Liver (tissue), 9 donors: Measurements from ENCODE around the gene RGS7. TPM values are rescaled to one million over a fixed set of nuclear protein-coding genes. Genes with fewer than 3 reads are reported as not detected.

Experiments
- DNase-seq: peaks from one replicate; pipeline ENCODE4 v3.0.0-alpha.2; 2017; ENCODE audit warnings: low spot score
- H3K27ac ChIP-seq, 2 donors: one replicate each; pipeline ENCODE4 v1.7.0; 2013; ENCODE audit warnings: inconsistent platforms in 2 of 2, low read length in 2 of 2, control low read depth in 1 of 2, low read depth in 1 of 2, mild to moderate bottlenecking in 1 of 2
- H3K27me3 ChIP-seq, 4 donors: one replicate each; pipeline versions ENCODE4 v1.6.1 to v1.7.0; 2013; ENCODE audit warnings: low read length in 3 of 4, inconsistent platforms in 1 of 4, mild to moderate bottlenecking in 1 of 4, moderate library complexity in 1 of 4; ENCODE audit not compliant: control insufficient read depth in 4 of 4, insufficient read depth in 4 of 4
- H3K36me3 ChIP-seq, 4 donors: one replicate each; pipeline versions ENCODE4 v1.6.1 to v1.7.0; 2013; ENCODE audit warnings: low read length in 3 of 4, mild to moderate bottlenecking in 3 of 4, low read depth in 1 of 4, moderate library complexity in 1 of 4; ENCODE audit not compliant: control insufficient read depth in 4 of 4, insufficient read depth in 3 of 4
- H3K4me1 ChIP-seq, 4 donors: one replicate each; pipeline versions ENCODE4 v1.6.1 to v1.7.0; 2013; ENCODE audit warnings: low read length in 3 of 4, mild to moderate bottlenecking in 3 of 4, moderate library complexity in 1 of 4; ENCODE audit not compliant: control insufficient read depth in 4 of 4, insufficient read depth in 4 of 4
- H3K4me3 ChIP-seq, 3 donors: one replicate each; pipeline versions ENCODE4 v1.6.1 to v1.7.0; 2013; ENCODE audit warnings: low read length in 3 of 3, control low read depth in 1 of 3, low read depth in 1 of 3, mild to moderate bottlenecking in 1 of 3
- H3K9ac ChIP-seq, 2 donors: one replicate each; pipeline ENCODE4 v1.7.0; 2013; ENCODE audit warnings: low read length in 2 of 2, mild to moderate bottlenecking in 2 of 2, moderate library complexity in 2 of 2, control low read depth in 1 of 2, low read depth in 1 of 2
- H3K9me3 ChIP-seq, 4 donors: one replicate each; pipeline versions ENCODE4 v1.6.1 to v1.7.0; 2013; ENCODE audit warnings: low read length in 3 of 4; ENCODE audit not compliant: control insufficient read depth in 4 of 4
- ATF3 ChIP-seq: IDR thresholded peaks from 2 replicates; pipeline ENCODE4 v1.6.1; 2016; ENCODE audit warnings: antibody characterized with exemption
- CTCF ChIP-seq: fragments of 150-350 bp; IDR thresholded peaks from 2 replicates; pipeline ENCODE4 v1.5.1; 2017; ENCODE audit warnings: improper control_type of control experiment, low read depth, low read length; ENCODE audit not compliant: missing input control
- EGR1 ChIP-seq, 2 donors: IDR thresholded peaks; 2 replicates each; pipeline ENCODE4 v1.6.1; 2016 to 2018; ENCODE audit warnings: antibody characterized with exemption in 2 of 2, low read depth in 2 of 2
- FOXA1 ChIP-seq: IDR thresholded peaks from 2 replicates; pipeline ENCODE4 v1.6.1; 2016; ENCODE audit warnings: antibody characterized with exemption
- FOXA2 ChIP-seq: IDR thresholded peaks from 2 replicates; pipeline ENCODE4 v1.6.1; 2016; ENCODE audit warnings: antibody characterized with exemption
- GABPA ChIP-seq, 2 donors: IDR thresholded peaks in 1 of 2; conservative IDR thresholded peaks in 1 of 2; 2 replicates each; pipeline ENCODE4 v1.6.1; 2016; ENCODE audit warnings: antibody characterized with exemption in 2 of 2, mild to moderate bottlenecking in 1 of 2, moderate library complexity in 1 of 2
- HNF4A ChIP-seq, 2 donors: conservative IDR thresholded peaks; 2 replicates each; pipeline ENCODE4 v1.6.1; 2016; ENCODE audit warnings: antibody characterized with exemption in 2 of 2, mild to moderate bottlenecking in 2 of 2
- HNF4G ChIP-seq: IDR thresholded peaks from 2 replicates; pipeline ENCODE4 v1.6.1; 2016; ENCODE audit warnings: antibody characterized with exemption
- JUND ChIP-seq, 2 donors: IDR thresholded peaks; 2 replicates each; pipeline ENCODE4 v1.6.1; 2016; ENCODE audit warnings: antibody characterized with exemption in 2 of 2
- MAX ChIP-seq: IDR thresholded peaks from 2 replicates; pipeline ENCODE4 v1.6.1; 2016; ENCODE audit warnings: antibody characterized with exemption
- NR2F2 ChIP-seq: IDR thresholded peaks from 2 replicates; pipeline ENCODE4 v1.6.1; 2016; ENCODE audit warnings: antibody characterized with exemption
- RAD21 ChIP-seq, 2 donors: IDR thresholded peaks; 2 replicates each; pipeline ENCODE4 v1.6.1; 2016; ENCODE audit warnings: antibody characterized with exemption in 2 of 2, mild to moderate bottlenecking in 2 of 2
- REST ChIP-seq: IDR thresholded peaks from 2 replicates; pipeline ENCODE4 v1.6.1; 2016; ENCODE audit warnings: antibody characterized with exemption, mild to moderate bottlenecking
- RXRA ChIP-seq, 2 donors: IDR thresholded peaks; 2 replicates each; pipeline ENCODE4 v1.6.1; 2017 to 2018; ENCODE audit warnings: antibody characterized with exemption in 2 of 2, mild to moderate bottlenecking in 1 of 2
- SP1 ChIP-seq: IDR thresholded peaks from 2 replicates; pipeline ENCODE4 v1.6.1; 2018; ENCODE audit warnings: antibody characterized with exemption, mild to moderate bottlenecking
- TAF1 ChIP-seq: conservative IDR thresholded peaks from 2 replicates; pipeline ENCODE4 v1.6.1; 2016; ENCODE audit warnings: antibody characterized with exemption, mild to moderate bottlenecking
- YY1 ChIP-seq: IDR thresholded peaks from 2 replicates; pipeline ENCODE4 v1.6.1; 2016; ENCODE audit warnings: antibody characterized with exemption, mild to moderate bottlenecking
- ZBTB33 ChIP-seq: IDR thresholded peaks from 2 replicates; pipeline ENCODE4 v1.6.1; 2016; ENCODE audit warnings: antibody characterized with exemption
- WGBS: extraction: QIAGEN DNeasy Blood & Tissue Kit; methylation state at CpG from one replicate; pipeline ENCODE4 v1.1.7; 2013; 5-methylcytosine and 5-hydroxymethylcytosine counted together
- polyA plus RNA-seq, 2 donors: library from polyadenylated mRNA; stranded (reverse) in 1 of 2; unstranded in 1 of 2; fragments of 200-250 nt in 1 of 2; fragments of >200 nt in 1 of 2; fragmentation: Nextera tagmentation in 1 of 2; extraction: Ambion mirVana in 1 of 2; gene quantifications; one replicate each; pipeline versions ENCODE4 v1.2.1 to v1.2.3, GENCODE V29; 2013 to 2015
- total RNA-seq, 2 donors: library from RNA; depleted of rRNA; stranded (reverse); fragments of >200 nt; gene quantifications; one replicate each; pipeline ENCODE4 v1.2.3, GENCODE V29; 2014
- donor health status: healthy.
- donor health status: healthy.
- donor health status: healthy.
- donor health status: healthy.
- donor health status: healthy.

The RGS7 gene
- total and polyA plus RNA-seq, 4 donors = 0.05 to 0.18 TPM; not detected in 2

- no peak for DNase-seq
- H3K36me3 ChIP-seq = no peaks in the 10 kb centered on the region
- H3K9me3 ChIP-seq = peaks cover 0 to 7% (median 0%) of the 10 kb centered on the region in 4 donors
- H3K27ac ChIP-seq = no peak overlapping the region
- H3K4me1 ChIP-seq = no peaks in the 10 kb centered on the region
- H3K27me3 ChIP-seq = no peaks in the 10 kb centered on the region
- H3K9ac ChIP-seq = no peak overlapping the region
- 52% methylated on average over 5 of the region's 5 CpGs for WGBS
- H3K4me3 ChIP-seq = no peak overlapping the region
- TF ChIP-seq YY1 (no peak), TAF1 (no peak)
Observed at GRCh38 chr1:241311056-241311746, 45.8 kb downstream of the RGS7 start.

GRCh38 chr1:241310451-241310850 lies 46.6 kb downstream of the RGS7 start:
- WGBS = 78% methylated on average over 3 of the region's 3 CpGs
- H3K27ac ChIP-seq = no peak overlapping the region

GRCh38 chr1:241309651-241310050 lies 47.4 kb downstream of the RGS7 start:
- Histone ChIP-seq H3K36me3 (no peaks in the 10 kb centered on the region), H3K4me1 (no peaks in the 10 kb centered on the region), H3K9me3 (peaks cover 0 to 10% (median 2%) of the 10 kb centered on the region in 4 donors), H3K4me3 (no peak overlapping the region), H3K27ac (no peak overlapping the region), H3K9ac (no peak overlapping the region), H3K27me3 (no peaks in the 10 kb centered on the region)
- TF ChIP-seq GABPA (IDR thresholded peaks at IDR 0.05 in 1 of 2, conservative IDR thresholded peaks at IDR 0.05 in 1 of 2) = no peak
- no peak for TF ChIP-seq NR2F2
- TF ChIP-seq ATF3 = no peak
- no peak for TF ChIP-seq EGR1 (IDR thresholded peaks at IDR 0.05; ENCODE audit: low read depth in 2 of 2)
- no peak for TF ChIP-seq JUND (IDR thresholded peaks at IDR 0.05)
- TF ChIP-seq SP1 = no peak
- no peak for TF ChIP-seq CTCF
- no peak for TF ChIP-seq HNF4A (conservative IDR thresholded peaks at IDR 0.05)
- TF ChIP-seq HNF4G = no peak
- no peak for TF ChIP-seq MAX
- no peak for TF ChIP-seq YY1
- no peak for TF ChIP-seq TAF1
- no peak for TF ChIP-seq FOXA1
- no peak for TF ChIP-seq RXRA (IDR thresholded peaks at IDR 0.05)
- no peak for TF ChIP-seq ZBTB33
- TF ChIP-seq FOXA2 = no peak
- TF ChIP-seq RAD21 (IDR thresholded peaks at IDR 0.05) = no peak
- no peak for TF ChIP-seq REST
- WGBS = 84% methylated on average over 4 of the region's 4 CpGs
- no peak for DNase-seq

More at GRCh38 chr1:241310451-241310850, 46.6 kb downstream of the RGS7 start:
- Histone ChIP-seq H3K27me3 (no peaks in the 10 kb centered on the region), H3K4me3 (no peak overlapping the region), H3K36me3 (no peaks in the 10 kb centered on the region), H3K4me1 (no peaks in the 10 kb centered on the region), H3K9me3 (peaks cover 0 to 7% (median 2%) of the 10 kb centered on the region in 4 donors), H3K9ac (no peak overlapping the region)
- TF ChIP-seq RAD21 (IDR thresholded peaks at IDR 0.05) (no peak), GABPA (IDR thresholded peaks at IDR 0.05 in 1 of 2, conservative IDR thresholded peaks at IDR 0.05 in 1 of 2) (no peak)
- DNase-seq = no peak
